GM06990 (cell line): ENCODE measurements around the gene FEM1C.
A peak's percentile ranks its signal among the peaks of the same experiment; 100 is the strongest.

Source experiments
- DNase-seq: peaks from one replicate; pipeline ENCODE4 v3.0.0-alpha.2; 2011; ENCODE audit not compliant: insufficient read length; ENCODE audit errors: extremely low read depth
- H3K27me3 ChIP-seq: replicated peaks from 2 replicates; pipeline ENCODE4 v1.6.0; 2011; ENCODE audit warnings: low read length; ENCODE audit not compliant: control insufficient read depth, insufficient read depth
- H3K36me3 ChIP-seq: 2 replicates; pipeline ENCODE4 v1.5.1; 2011; ENCODE audit warnings: low read length; ENCODE audit not compliant: control insufficient read depth, insufficient read depth
- H3K4me3 ChIP-seq: replicated peaks from 2 replicates; pipeline ENCODE4 v1.5.1; 2011; ENCODE audit warnings: low read depth, mild to moderate bottlenecking, control low read depth, low read length
- TF ChIP-seq, protein P1 (sequence below): IDR thresholded peaks from 2 replicates; pipeline ENCODE4 v1.5.1; 2011; ENCODE audit warnings: low read length, control low read depth, mild to moderate bottlenecking, inconsistent platforms; ENCODE audit not compliant: insufficient read depth, poor library complexity, severe bottlenecking

Gene FEM1C

DNA sequence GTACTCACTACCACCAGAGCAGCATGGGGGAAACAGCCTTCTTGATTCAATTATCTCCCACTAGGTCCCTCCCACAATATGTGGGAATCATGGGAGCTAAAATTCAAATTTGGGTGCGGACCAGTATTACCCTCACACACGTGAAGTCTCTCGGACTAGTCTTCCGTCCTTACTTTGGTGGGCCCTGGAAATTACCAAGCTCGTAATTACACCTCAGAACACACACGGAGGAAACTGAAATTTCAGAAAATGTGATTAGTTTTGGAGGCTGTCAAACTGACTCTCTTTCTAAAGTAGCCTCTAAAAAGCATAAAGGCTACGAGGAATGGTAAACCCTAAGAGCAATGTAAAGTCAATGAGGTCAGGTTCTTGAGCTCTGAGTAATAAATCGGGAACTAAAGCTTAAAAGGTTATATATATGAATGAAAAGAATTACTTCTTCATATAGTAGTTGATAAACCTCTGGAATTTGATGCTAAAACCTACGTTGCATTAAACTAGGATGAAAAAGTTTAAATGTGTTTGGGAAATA is 842 bp upstream of the FEM1C start:
- Histone ChIP-seq H3K27me3 (no peaks in the 10 kb centered on the region), H3K4me3 (no peak overlapping the region), H3K36me3 (no peaks in the 10 kb centered on the region; the same call in 1 of the 2 replicates)
- no peak for DNase-seq
- TF ChIP-seq, protein P1, sequence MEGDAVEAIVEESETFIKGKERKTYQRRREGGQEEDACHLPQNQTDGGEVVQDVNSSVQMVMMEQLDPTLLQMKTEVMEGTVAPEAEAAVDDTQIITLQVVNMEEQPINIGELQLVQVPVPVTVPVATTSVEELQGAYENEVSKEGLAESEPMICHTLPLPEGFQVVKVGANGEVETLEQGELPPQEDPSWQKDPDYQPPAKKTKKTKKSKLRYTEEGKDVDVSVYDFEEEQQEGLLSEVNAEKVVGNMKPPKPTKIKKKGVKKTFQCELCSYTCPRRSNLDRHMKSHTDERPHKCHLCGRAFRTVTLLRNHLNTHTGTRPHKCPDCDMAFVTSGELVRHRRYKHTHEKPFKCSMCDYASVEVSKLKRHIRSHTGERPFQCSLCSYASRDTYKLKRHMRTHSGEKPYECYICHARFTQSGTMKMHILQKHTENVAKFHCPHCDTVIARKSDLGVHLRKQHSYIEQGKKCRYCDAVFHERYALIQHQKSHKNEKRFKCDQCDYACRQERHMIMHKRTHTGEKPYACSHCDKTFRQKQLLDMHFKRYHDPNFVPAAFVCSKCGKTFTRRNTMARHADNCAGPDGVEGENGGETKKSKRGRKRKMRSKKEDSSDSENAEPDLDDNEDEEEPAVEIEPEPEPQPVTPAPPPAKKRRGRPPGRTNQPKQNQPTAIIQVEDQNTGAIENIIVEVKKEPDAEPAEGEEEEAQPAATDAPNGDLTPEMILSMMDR, result no peak

DNA sequence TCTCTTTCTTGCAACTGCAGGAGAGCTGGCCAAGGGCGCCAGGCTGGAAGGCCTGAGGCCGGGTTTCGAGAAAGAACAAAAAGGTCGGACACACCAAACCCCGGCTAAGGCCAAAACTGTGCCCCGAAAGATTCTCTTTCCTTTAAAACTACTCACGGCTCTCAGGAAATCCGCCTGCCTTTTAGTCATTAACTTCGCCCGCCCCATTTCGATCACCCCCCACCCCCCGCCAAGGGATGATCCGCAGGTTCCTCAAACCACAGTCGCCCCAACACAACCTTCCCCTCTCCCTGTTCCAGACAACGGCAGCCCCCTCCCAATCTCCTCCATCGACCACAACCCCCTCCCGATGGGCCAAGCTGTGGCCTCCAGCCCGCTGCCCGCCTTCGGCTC is 536 bp downstream of the FEM1C start:
- H3K36me3 ChIP-seq, result no peaks in the 10 kb centered on the region; the same call in none of the 2 replicates
- no peak for DNase-seq
- peak overlapping the region; percentile 95 for H3K4me3 ChIP-seq
- H3K27me3 ChIP-seq, result no peaks in the 10 kb centered on the region
- TF ChIP-seq, protein P1, result no peak

DNA sequence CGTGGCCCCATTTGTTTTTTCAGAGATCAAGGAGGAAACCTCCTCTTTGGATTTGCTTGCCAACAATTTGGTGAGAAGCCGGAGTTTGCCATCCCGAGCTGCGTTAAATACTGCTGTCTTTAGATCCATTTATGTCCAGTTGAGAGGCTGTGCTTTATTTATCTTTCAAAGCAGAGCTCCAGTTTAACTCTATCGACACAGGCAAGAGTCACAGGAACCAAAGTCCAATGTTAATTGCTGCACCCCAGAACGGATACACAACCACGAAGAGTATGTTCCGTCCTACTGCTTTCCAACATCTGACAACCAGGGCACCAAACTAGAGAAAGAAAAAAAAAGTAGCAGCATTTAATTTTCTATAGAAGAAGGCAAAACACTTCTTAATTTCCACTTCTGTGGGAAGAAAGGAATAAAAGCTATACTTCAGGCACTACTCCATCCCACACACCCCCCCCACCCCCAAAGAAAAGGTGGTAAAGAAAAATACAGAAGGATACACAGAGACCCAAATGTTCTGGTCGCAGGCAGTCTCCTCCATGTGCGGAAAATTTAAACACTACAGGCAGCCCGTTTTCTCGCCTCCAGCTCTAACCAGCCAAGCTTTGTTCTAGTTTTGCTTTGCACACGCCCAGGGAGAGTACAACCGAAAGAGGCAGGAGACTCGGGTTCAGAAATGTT is 1.1 kb downstream of the FEM1C start:
- TF ChIP-seq, protein P1, result no peak
- Histone ChIP-seq H3K36me3 (peaks cover under 1% of the 10 kb centered on the region), H3K4me3 (peak overlapping the region; percentile 95), H3K27me3 (no peaks in the 10 kb centered on the region)
- no peak for DNase-seq

DNA sequence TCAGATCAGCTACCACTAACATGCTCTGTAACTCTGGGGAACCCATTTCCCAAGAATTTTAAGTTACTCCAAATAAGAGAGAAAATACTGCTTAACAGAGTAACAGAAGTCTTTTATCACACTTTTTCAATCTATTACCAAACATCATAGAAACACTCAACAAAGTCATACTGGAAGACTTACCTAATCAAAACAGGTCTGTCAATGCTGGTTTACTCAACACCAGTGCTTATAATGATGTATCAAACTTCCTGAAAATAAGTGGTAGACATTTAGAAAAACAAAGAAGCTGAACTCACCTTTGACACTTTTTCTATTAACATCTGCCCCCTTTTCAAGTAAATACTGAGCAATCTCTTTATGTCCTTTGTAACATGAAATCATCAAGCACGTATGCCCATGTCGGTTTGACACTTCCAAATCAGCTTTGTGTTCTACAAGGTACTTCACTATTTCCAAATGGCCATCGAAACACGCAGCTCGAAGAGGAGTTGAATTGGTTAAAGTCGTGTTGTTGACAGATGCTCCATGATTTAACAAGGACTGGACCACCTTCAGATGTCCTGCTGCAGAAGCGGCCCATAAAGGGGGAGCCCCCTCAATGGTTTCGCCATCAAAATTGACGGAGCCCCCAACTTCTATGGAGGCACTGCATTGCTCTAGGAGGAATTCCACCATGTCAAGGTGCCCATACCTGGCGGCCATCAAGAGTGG is 1.8 kb downstream of the FEM1C start:
- H3K4me3 ChIP-seq, result peak overlapping the region; percentile 95
- TF ChIP-seq, protein P1, result no peak
- H3K36me3 ChIP-seq, result peaks cover 2% of the 10 kb centered on the region
- no peak for DNase-seq
- no peaks in the 10 kb centered on the region for H3K27me3 ChIP-seq

DNA sequence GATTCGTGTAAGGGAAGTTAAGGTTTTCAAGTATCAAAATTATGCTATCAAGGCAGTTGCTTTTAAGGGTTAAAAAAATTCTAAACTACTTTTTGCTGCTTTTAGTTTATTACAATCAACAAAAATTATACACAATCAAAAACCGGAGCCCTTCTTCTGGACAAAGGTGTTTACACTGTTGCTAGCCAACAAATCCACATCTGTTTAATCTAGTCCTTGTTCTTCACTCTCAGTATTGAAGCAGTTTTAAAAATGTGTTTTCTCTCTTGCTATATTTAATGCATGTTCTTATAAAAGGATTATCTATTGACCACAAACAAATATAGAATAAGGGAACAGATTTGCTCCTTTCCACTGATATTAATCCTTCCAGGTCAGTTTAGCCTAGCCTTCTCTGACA is 2.5 kb downstream of the FEM1C start:
- TF ChIP-seq, protein P1, result no peak

More for the DNA sequence above, 2.5 kb downstream of the FEM1C start:
- peaks cover 4% of the 10 kb centered on the region for H3K36me3 ChIP-seq
- no peak for DNase-seq
- no peaks in the 10 kb centered on the region for H3K27me3 ChIP-seq
- H3K4me3 ChIP-seq, result peak overlapping the region; percentile 95
